Thoracic aorta (tissue), 2 donors: ENCODE data around the gene CAT. TPM values are rescaled to one million over a fixed set of nuclear protein-coding genes. Genes with fewer than 3 reads are reported as not detected.

Experiments
- ATAC-seq: fragments of 150-250 bp; one replicate; pipeline ENCODE4 v1.8.0; 2017; ENCODE audit warnings: low read depth; ENCODE audit not compliant: insufficient number of reproducible peaks, low FRiP score
- DNase-seq: peaks from one replicate; pipeline ENCODE4 v3.0.0-alpha.2; 2020; ENCODE audit warnings: low spot score
- H3K27ac ChIP-seq, 2 donors: fragments of 200-600 bp; sonication (generic); 1 replicate in 1 of 2; 2 replicates in 1 of 2; pipeline ENCODE4 v1.5.1; 2016; ENCODE audit warnings: mild to moderate bottlenecking in 2 of 2, moderate library complexity in 2 of 2
- H3K27me3 ChIP-seq: fragments of 200-600 bp; sonication (generic); replicated peaks from 2 replicates; pipeline ENCODE4 v1.6.0; 2016; ENCODE audit warnings: mild to moderate bottlenecking; ENCODE audit not compliant: insufficient read depth
- H3K36me3 ChIP-seq: fragments of 200-600 bp; sonication (generic); one replicate; pipeline ENCODE4 v1.5.1; 2016
- H3K4me1 ChIP-seq, 2 donors: fragments of 200-600 bp; sonication (generic); 1 replicate in 1 of 2; 2 replicates in 1 of 2; pipeline versions ENCODE4 v1.5.1 to v1.6.0; 2016; ENCODE audit warnings: low read depth in 2 of 2, mild to moderate bottlenecking in 1 of 2; ENCODE audit not compliant: control insufficient read depth in 1 of 2
- H3K4me3 ChIP-seq: fragments of 200-600 bp; sonication (generic); 2 replicates; pipeline ENCODE4 v1.5.1; 2016; ENCODE audit warnings: mild to moderate bottlenecking
- H3K9me3 ChIP-seq: fragments of 200-600 bp; sonication (generic); 2 replicates; pipeline ENCODE4 v1.5.1; 2016
- CTCF ChIP-seq: fragments of 200-600 bp; sonication (generic); IDR thresholded peaks from one replicate; pipeline ENCODE4 v1.5.1; 2019; ENCODE audit warnings: antibody characterized with exemption
- total RNA-seq, 2 donors: library from RNA; depleted of rRNA; stranded (reverse); fragments of >200 nt; gene quantifications; one replicate each; pipeline versions ENCODE4 v1.1.0 to v1.2.3, GENCODE V29; 2016

The CAT gene
- total RNA-seq, 2 donors from 2014 or later: 54.7 to 65.3 TPM

GRCh38 chr11:34514597-34514996, 75.9 kb downstream of the CAT start:
- no peak for TF ChIP-seq CTCF
- Histone ChIP-seq H3K9me3 (no peaks in the 10 kb centered on the region), H3K4me1 (no peaks in the 10 kb centered on the region), H3K27me3 (no peaks in the 10 kb centered on the region), H3K27ac (no peak overlapping the region), H3K4me3 (no peak overlapping the region), H3K36me3 (no peaks in the 10 kb centered on the region)
- ATAC-seq: no peak
- no peak for DNase-seq

- DNase-seq: no peak
- Histone ChIP-seq H3K27me3 (no peaks in the 10 kb centered on the region), H3K9me3 (no peaks in the 10 kb centered on the region), H3K4me1 (no peaks in the 10 kb centered on the region), H3K27ac (no peak overlapping the region), H3K36me3 (no peaks in the 10 kb centered on the region), H3K4me3 (no peak overlapping the region)
- no peak for ATAC-seq
- TF ChIP-seq CTCF: no peak
These were observed 77.7 kb downstream of the CAT start for GRCh38 chr11:34516247-34517040.

- no peak for ATAC-seq
- no peak overlapping the region for H3K4me3 ChIP-seq
- no peak for TF ChIP-seq CTCF
These were observed 81.0 kb downstream of the CAT start for GRCh38 chr11:34519595-34520235.

GRCh38 chr11:34521265-34521664, 82.5 kb downstream of the CAT start:
- Histone ChIP-seq H3K4me1 (no peaks in the 10 kb centered on the region), H3K9me3 (no peaks in the 10 kb centered on the region), H3K4me3 (no peak overlapping the region), H3K27me3 (no peaks in the 10 kb centered on the region), H3K36me3 (no peaks in the 10 kb centered on the region), H3K27ac (no peak overlapping the region)
- DNase-seq: no peak
- no peak for ATAC-seq
- TF ChIP-seq CTCF: no peak

More at GRCh38 chr11:34519595-34520235, 81.0 kb downstream of the CAT start:
- Histone ChIP-seq H3K36me3 (no peaks in the 10 kb centered on the region), H3K27me3 (no peaks in the 10 kb centered on the region), H3K9me3 (no peaks in the 10 kb centered on the region), H3K27ac (no peak overlapping the region), H3K4me1 (no peaks in the 10 kb centered on the region)
- no peak for DNase-seq

Other genes with a start within 250 kb of the CAT start
- gene ABTB2, start 80.9 kb upstream of the CAT start, total RNA-seq: 10 to 100 TPM; 12.3 to 31.0 TPM
- gene ELF5, start 74.9 kb downstream of the CAT start, total RNA-seq: not detected
- under 1 TPM; 0.14 TPM for gene EHF, start 182.2 kb downstream of the CAT start, total RNA-seq